BJ (cell line): ENCODE measurements around the gene OVCH1. TPM values are rescaled to one million over a fixed set of nuclear protein-coding genes. Genes with fewer than 3 reads are reported as not detected.

Source experiments
- CTCF ChIA-PET: fragments of 350-600 bp; formaldehyde crosslinking; extraction: SDS; loops from one replicate; lab custom pipeline; 2021; ENCODE audit warnings: antibody characterized with exemption, inconsistent platforms; lab: Yijun Ruan, JAX
- POLR2A ChIA-PET: fragments of 300-600 bp; sonication (Branson Sonifier 250); formaldehyde crosslinking; extraction: SDS; loops from one replicate; lab custom pipeline; 2021; ENCODE audit warnings: antibody characterized with exemption; lab: Charles Lee
- DNase-seq: peaks from one replicate; pipeline ENCODE4 v3.0.0-alpha.2; 2011; ENCODE audit warnings: low read depth
- H3K27me3 ChIP-seq: 2 replicates; pipeline ENCODE4 v1.6.0; 2011; ENCODE audit warnings: low read length; ENCODE audit not compliant: control insufficient read depth, insufficient read depth
- H3K36me3 ChIP-seq: 2 replicates; pipeline ENCODE4 v1.5.1; 2011; ENCODE audit warnings: low read length; ENCODE audit not compliant: control insufficient read depth, insufficient read depth
- H3K4me3 ChIP-seq: 2 replicates; pipeline ENCODE4 v1.5.1; 2011; ENCODE audit warnings: low read depth, mild to moderate bottlenecking, control low read depth, low read length
- CTCF ChIP-seq: IDR thresholded peaks from 2 replicates; pipeline ENCODE4 v1.5.1; 2011; ENCODE audit warnings: low read depth, mild to moderate bottlenecking, control low read depth, inconsistent platforms, low read length, moderate library complexity; ENCODE audit not compliant: insufficient read depth
- polyA plus RNA-seq: library from polyadenylated mRNA; depleted of rRNA; stranded (reverse); fragments of >200 nt; gene quantifications from 2 replicates; pipeline ENCODE4 v1.2.3, GENCODE V29; 2011

The OVCH1 gene
- polyA plus RNA-seq, 1 experiment: 0.06 TPM

GRCh38 chr12:29543036-29543435 lies 45.5 kb upstream of the OVCH1 start:
- no peak for DNase-seq
- Histone ChIP-seq H3K4me3 (no peak overlapping the region), H3K36me3 (no peaks in the 10 kb centered on the region), H3K27me3 (no peaks in the 10 kb centered on the region)
- ChIA-PET POLR2A (no interaction called here), CTCF (interaction anchor here (2.3 kb wide), 1 partner anchor 24 kb away, joined by 8 read pairs; no protein-coding TSS in a partner anchor)
- TF ChIP-seq CTCF: no peak

GRCh38 chr12:29537298-29537697 lies 39.8 kb upstream of the OVCH1 start:
- POLR2A ChIA-PET: no interaction called here
- no peaks in the 10 kb centered on the region for H3K27me3 ChIP-seq
- DNase-seq: no peak
- no peak overlapping the region for H3K4me3 ChIP-seq
- CTCF ChIA-PET: interaction anchor here (1.2 to 1.5 kb wide), 3 partner anchors 15 to 18 kb away, joined by 3 to 6 read pairs (median 4); no protein-coding TSS in a partner anchor
- no peak for TF ChIP-seq CTCF
- H3K36me3 ChIP-seq: no peaks in the 10 kb centered on the region

GRCh38 chr12:29534935-29535334 lies 37.4 kb upstream of the OVCH1 start:
- Histone ChIP-seq H3K27me3 (no peaks in the 10 kb centered on the region), H3K4me3 (no peak overlapping the region), H3K36me3 (no peaks in the 10 kb centered on the region)
- no peak for TF ChIP-seq CTCF
- no peak for DNase-seq
- ChIA-PET CTCF (interaction anchor here (1.2 kb wide), 1 partner anchor 15 kb away, joined by 3 read pairs; no protein-coding TSS in a partner anchor), POLR2A (no interaction called here)

GRCh38 chr12:29533815-29534489 lies 36.5 kb upstream of the OVCH1 start:
- no peak for TF ChIP-seq CTCF
- no peak for DNase-seq
- Histone ChIP-seq H3K4me3 (no peak overlapping the region), H3K36me3 (no peaks in the 10 kb centered on the region), H3K27me3 (no peaks in the 10 kb centered on the region)
- ChIA-PET POLR2A (no interaction called here), CTCF (interaction anchor here (1.2 kb wide), 1 partner anchor 14 kb away, joined by 3 read pairs; no protein-coding TSS in a partner anchor)

- POLR2A ChIA-PET: no interaction called here
- no peak for TF ChIP-seq CTCF
- CTCF ChIA-PET: interaction anchor here (0.9 to 1.4 kb wide), 2 partner anchors 8 to 12 kb away, joined by 3 to 8 read pairs; no protein-coding TSS in a partner anchor
- no peak overlapping the region for H3K4me3 ChIP-seq
- H3K27me3 ChIP-seq: no peaks in the 10 kb centered on the region
- H3K36me3 ChIP-seq: no peaks in the 10 kb centered on the region
- DNase-seq: no peak
Measured at GRCh38 chr12:29531471-29531870, 34.0 kb upstream of the OVCH1 start.
